GM12892 (cell line): Measurements from ENCODE around the gene GRAMD2A.

ENCODE experiments used
- DNase-seq: peaks from one replicate; pipeline ENCODE4 v3.0.0; 2011; ENCODE audit not compliant: insufficient read length
- FAIRE-seq: peaks from 2 replicates; lab custom pipeline; 2011; peaks lifted over from hg19 to GRCh38; lab: Jason Lieb, UNC
- POLR2A ChIP-seq: IDR thresholded peaks from 2 replicates; pipeline ENCODE4 v1.6.1; 2011; ENCODE audit warnings: low read depth, low read length, control low read depth
- POLR2AphosphoS5 ChIP-seq: IDR thresholded peaks from 2 replicates; pipeline ENCODE4 v1.6.1; 2011; ENCODE audit warnings: low read depth, low read length, control low read depth
- TAF1 ChIP-seq: IDR thresholded peaks from 2 replicates; pipeline ENCODE4 v1.6.1; 2011; ENCODE audit warnings: low read depth, mild to moderate bottlenecking, control low read depth, low read length, borderline replicate concordance

GRAMD2A gene

DNA sequence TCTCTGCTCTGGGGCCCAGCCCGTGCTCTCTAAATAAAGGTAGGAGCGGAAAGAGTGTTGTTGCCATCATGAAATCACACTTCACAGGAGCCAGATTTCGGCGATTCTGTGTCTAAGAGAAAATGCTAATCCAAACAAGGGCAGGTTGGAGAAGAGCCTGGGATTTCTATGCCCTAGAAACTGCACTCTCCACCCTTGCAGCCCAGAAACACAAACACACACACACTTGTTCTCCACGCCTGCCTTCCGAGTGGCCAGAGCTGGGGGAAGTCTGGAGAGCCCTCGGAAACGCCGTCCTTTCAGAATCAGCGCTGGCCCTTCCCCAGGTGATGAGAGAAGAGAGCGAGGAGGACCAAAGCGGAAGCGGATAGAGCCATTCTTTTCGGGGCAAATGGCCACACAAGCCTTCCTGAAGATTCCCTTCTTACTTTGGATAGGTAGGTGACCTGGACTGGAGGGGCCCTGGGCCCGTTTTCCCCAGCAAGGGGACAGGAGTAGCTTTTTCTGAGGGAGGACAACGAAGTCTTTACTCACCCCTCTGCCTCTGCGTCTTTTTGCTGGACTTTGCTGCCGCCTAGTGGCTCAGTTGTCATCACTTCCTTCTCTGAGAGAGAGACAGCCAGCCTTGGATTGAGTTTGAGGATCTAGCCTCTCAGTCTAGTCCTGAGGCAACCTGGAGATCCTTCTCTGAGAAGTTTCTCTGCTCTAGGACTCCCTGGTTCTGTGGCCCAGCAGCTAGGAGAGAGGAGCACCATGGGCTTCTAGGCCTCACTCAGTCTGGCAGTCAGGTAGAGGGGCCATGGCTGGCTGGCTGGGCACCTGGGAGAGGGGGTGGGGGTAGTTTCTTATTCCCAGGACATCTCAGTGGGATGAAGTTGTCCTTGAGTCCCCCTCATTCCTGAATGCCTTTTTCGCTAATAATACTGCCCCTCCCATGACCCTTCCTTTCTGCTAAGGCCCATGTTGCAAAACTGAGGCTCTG is 41.7 kb downstream of the GRAMD2A start:
- no peak for TF ChIP-seq POLR2AphosphoS5
- no peak for TF ChIP-seq POLR2A
- TF ChIP-seq TAF1: no peak
- FAIRE-seq (peak; percentile 94), DNase-seq (peak; percentile 57)

GRCh38 chr15:72155003-72155621 is 42.5 kb downstream of the GRAMD2A start:
- TF ChIP-seq POLR2AphosphoS5: no peak
- no peak for TF ChIP-seq TAF1
- no peak for TF ChIP-seq POLR2A
- DNase-seq (no peak), FAIRE-seq (no peak)

GRCh38 chr15:72154316-72154715 is 43.3 kb downstream of the GRAMD2A start:
- FAIRE-seq (no peak), DNase-seq (no peak)
- no peak for TF ChIP-seq TAF1
- TF ChIP-seq POLR2A: no peak
- TF ChIP-seq POLR2AphosphoS5: no peak

- FAIRE-seq: no peak
- TF ChIP-seq POLR2AphosphoS5: no peak
- no peak for TF ChIP-seq POLR2A
- TF ChIP-seq TAF1: no peak
- DNase-seq: no peak
Observed at GRCh38 chr15:72153269-72154000, 44.2 kb downstream of the GRAMD2A start.

DNA sequence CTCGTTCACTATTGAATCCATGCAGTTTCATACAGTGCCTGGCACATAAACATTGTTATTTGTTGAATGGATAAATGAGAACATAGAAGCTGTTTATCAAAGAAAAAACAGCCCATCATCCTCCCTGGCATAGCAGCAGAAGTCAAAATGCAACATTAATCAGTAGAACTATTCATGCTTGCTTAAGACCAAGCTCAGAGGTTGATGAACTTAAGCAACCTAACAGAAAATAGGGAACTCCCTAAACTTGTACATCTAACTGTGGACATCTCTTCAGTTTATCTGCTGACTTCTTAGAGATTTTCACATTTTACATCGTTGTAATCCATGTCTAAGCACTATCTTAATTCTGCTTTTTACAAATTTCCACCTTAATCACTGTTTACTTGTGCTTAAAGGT is 50.2 kb downstream of the GRAMD2A start:
- TF ChIP-seq POLR2AphosphoS5: no peak
- TF ChIP-seq TAF1: no peak
- no peak for TF ChIP-seq POLR2A
- DNase-seq: no peak
- no peak for FAIRE-seq

- TF ChIP-seq POLR2AphosphoS5 (no peak), TAF1 (no peak), POLR2A (no peak)
- DNase-seq (no peak), FAIRE-seq (no peak)
Observed at GRCh38 chr15:72146934-72147333, 50.7 kb downstream of the GRAMD2A start.

- FAIRE-seq (no peak), DNase-seq (no peak)
- TF ChIP-seq POLR2A: no peak
- no peak for TF ChIP-seq TAF1
- no peak for TF ChIP-seq POLR2AphosphoS5
Observed at GRCh38 chr15:72146221-72146620, 51.4 kb downstream of the GRAMD2A start.

DNA sequence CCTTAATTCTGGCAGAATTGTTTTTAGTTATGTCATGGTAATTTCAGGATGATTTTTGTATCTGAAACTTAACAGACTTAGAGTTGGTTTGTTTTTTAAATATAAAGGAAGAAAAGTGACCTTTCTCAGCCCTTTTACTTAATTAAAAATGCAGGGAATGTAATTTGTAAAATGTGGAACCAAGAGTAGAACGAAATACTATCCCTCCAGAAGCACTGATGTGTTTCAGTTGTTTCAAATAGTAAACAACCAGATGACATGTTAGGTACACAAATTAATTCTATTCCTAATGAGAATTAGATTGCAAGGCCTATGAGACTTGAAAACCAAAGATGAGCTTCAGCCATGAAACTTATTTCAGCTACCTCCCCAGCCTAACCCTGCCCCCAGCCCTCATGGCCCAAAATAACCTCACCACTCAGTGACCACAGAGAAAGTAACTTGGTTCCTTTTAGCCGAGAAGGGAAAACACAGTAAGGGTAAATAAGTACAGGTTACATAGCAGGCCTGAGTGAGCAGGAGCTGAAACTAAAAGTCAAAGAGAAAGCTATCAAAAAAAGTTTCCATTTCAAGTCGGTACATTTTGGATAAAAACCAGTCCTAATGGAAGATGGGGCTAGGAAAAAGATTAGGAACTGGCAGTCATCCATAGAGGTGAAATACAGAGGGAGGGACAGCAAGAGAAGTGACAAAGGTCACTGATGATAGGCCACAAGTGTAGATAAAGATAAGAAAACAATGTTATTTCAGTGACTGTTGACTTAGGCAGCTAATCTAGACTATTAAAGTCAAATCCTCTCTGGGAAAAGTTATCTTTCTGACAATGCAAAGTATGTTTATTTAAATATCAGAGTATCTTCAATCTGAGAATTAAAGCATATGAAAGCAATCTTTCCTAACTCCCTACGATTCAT is 56.2 kb downstream of the GRAMD2A start:
- FAIRE-seq: peak; percentile 98
- no peak for TF ChIP-seq TAF1
- TF ChIP-seq POLR2A: no peak
- no peak for TF ChIP-seq POLR2AphosphoS5
- DNase-seq: peak; percentile 68

GRCh38 chr15:72140088-72140487 is 57.5 kb downstream of the GRAMD2A start:
- DNase-seq (no peak), FAIRE-seq (no peak)
- no peak for TF ChIP-seq POLR2AphosphoS5
- TF ChIP-seq POLR2A: no peak
- no peak for TF ChIP-seq TAF1

DNA sequence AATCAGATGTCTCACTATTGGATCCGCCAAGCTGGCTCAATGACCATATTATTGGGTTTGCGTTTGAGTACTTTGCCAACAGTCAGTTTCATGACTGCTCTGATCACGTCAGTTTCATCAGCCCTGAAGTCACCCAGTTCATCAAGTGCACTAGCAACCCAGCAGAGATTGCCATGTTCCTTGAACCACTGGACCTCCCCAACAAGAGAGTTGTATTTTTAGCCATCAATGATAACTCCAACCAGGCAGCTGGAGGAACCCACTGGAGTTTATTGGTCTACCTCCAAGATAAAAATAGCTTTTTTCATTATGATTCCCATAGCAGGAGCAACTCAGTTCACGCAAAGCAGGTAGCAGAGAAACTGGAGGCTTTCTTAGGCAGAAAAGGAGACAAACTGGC is 57.9 kb downstream of the GRAMD2A start:
- DNase-seq (no peak), FAIRE-seq (no peak)
- TF ChIP-seq POLR2A (no peak), TAF1 (no peak), POLR2AphosphoS5 (no peak)
